RWPE1 (cell line): ENCODE data around the gene SPAG16.

Experiments used
- CTCF ChIA-PET: fragments of 350-600 bp; sonication (Branson Sonifier 250); formaldehyde crosslinking; extraction: SDS; loops from one replicate; lab custom pipeline; 2021; lab: Yijun Ruan, JAX
- POLR2A ChIA-PET: fragments of 400-600 bp; formaldehyde crosslinking; extraction: SDS; loops from one replicate; lab custom pipeline; 2020; ENCODE audit warnings: antibody characterized with exemption; ENCODE audit not compliant: low non-redundant PET; lab: Yijun Ruan, JAX
- DNase-seq: peaks from one replicate; pipeline ENCODE4 v3.0.0; 2012; ENCODE audit warnings: low spot score
- H3K27ac ChIP-seq: fragments of 450-650 bp; 2 replicates; pipeline ENCODE4 v1.5.1; 2017
- TF ChIP-seq, protein P1 (sequence below): fragments of 450-650 bp; conservative IDR thresholded peaks from 2 replicates; pipeline ENCODE4 v1.5.1; 2017; ENCODE audit warnings: low read depth, mild to moderate bottlenecking

The SPAG16 gene

DNA sequence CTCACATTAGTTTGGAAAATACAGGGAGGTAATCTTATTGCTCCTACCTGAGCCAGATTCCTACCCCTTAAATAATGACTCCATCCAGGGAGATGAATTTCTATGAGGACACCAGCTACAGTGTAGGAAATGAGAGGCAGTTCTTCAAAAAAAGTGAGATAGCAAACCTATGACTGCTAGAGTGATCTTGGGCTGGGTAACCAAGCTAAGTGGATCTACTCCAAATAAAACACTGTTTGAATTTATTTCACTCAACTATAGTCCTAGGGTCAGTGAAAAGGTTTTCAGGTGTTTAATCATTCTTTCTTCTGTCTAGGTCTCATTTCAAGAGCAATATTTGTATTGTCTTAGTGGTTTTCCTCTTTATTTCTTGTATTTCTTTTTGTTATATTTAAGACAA is 854.5 kb downstream of the SPAG16 start:
- no peak overlapping the region for H3K27ac ChIP-seq
- DNase-seq = no peak
- ChIA-PET CTCF (no interaction called here), POLR2A (no interaction called here)
- TF ChIP-seq, protein P1, sequence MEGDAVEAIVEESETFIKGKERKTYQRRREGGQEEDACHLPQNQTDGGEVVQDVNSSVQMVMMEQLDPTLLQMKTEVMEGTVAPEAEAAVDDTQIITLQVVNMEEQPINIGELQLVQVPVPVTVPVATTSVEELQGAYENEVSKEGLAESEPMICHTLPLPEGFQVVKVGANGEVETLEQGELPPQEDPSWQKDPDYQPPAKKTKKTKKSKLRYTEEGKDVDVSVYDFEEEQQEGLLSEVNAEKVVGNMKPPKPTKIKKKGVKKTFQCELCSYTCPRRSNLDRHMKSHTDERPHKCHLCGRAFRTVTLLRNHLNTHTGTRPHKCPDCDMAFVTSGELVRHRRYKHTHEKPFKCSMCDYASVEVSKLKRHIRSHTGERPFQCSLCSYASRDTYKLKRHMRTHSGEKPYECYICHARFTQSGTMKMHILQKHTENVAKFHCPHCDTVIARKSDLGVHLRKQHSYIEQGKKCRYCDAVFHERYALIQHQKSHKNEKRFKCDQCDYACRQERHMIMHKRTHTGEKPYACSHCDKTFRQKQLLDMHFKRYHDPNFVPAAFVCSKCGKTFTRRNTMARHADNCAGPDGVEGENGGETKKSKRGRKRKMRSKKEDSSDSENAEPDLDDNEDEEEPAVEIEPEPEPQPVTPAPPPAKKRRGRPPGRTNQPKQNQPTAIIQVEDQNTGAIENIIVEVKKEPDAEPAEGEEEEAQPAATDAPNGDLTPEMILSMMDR = no peak

DNA sequence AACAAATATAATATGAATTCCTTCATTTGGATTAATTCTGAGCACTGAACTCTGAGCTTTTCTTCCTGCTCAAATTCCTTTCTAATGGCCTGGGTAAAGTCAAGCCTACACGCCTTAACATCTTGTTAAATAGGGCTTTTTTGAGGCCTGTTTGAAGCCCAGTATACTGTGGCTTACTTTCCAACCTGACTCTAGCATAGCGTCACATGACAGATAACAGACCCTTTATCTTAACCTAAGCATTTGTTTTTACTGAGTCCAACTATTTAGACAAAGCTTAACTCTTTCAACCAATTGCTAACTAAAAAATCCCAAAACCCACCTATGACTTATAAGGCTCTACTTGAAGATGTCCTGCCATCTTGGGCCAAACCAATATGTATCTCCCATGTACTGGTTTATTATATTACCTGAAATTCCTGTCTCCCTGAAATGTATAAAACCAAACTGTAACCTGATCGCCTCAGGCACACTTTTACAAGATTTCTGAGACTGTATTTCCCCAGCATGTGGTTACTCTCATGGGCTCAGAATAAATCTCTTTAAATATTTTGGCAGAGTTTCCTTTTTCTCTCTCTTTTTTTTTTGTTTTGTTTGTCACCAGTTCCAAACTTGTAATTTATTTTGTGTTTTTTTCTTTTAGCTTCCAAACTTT is 855.5 kb downstream of the SPAG16 start:
- CTCF ChIA-PET = no interaction called here
- TF ChIP-seq, protein P1 = no peak
- H3K27ac ChIP-seq = no peak overlapping the region
- DNase-seq = no peak
- POLR2A ChIA-PET = no interaction called here

DNA sequence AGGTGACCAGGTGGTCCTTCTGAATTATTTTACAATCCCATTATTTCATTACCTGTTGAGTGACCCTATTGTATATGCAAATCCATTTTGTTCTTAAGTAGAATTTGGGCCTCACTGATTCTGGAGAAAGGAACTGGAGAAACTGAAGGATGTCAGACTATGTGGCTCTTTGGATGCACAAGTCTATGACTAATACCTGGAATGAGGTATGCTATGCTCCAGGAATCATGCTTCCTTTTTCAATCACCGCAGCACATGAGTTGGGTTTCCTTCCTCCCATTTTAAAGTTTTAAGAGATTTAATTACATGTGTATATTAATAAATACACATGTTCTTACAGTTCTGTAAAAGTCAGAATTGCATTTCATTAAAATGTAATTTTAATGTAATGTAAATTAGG is 872.7 kb downstream of the SPAG16 start:
- TF ChIP-seq, protein P1 = no peak
- ChIA-PET CTCF (no interaction called here), POLR2A (no interaction called here)
- H3K27ac ChIP-seq = no peak overlapping the region
- DNase-seq = no peak

- TF ChIP-seq, protein P1 = no peak
- H3K27ac ChIP-seq = no peak overlapping the region
- no peak for DNase-seq
- ChIA-PET POLR2A (no interaction called here), CTCF (no interaction called here)
These were observed 874.6 kb downstream of the SPAG16 start for GRCh38 chr2:214158851-214159250.

GRCh38 chr2:214169281-214169680 is 885.0 kb downstream of the SPAG16 start:
- CTCF ChIA-PET = interaction anchor here (0.5 kb wide), 1 partner anchor 20 kb away, joined by 6 read pairs; no protein-coding TSS in a partner anchor
- no peak for DNase-seq
- H3K27ac ChIP-seq = no peak overlapping the region
- TF ChIP-seq, protein P1 = no peak
- POLR2A ChIA-PET = no interaction called here

GRCh38 chr2:214169736-214170135 is 885.5 kb downstream of the SPAG16 start:
- TF ChIP-seq, protein P1 = no peak
- ChIA-PET CTCF (no interaction called here), POLR2A (no interaction called here)
- H3K27ac ChIP-seq = no peak overlapping the region
- DNase-seq = no peak
